SK-N-SH treated with all-trans-retinoic acid at 6 μM for 48 hours (cell line): ENCODE results near the gene MTREX.

Experiments
- ATAC-seq: fragments of 200-7000 bp; cut with Tn5 transposase; 3 replicates; pipeline ENCODE4 v1.9.1; 2020; ENCODE audit warnings: mild to moderate bottlenecking, moderate library complexity
- ARNTL ChIP-seq: fragments of 450-650 bp; formaldehyde crosslinking; IDR thresholded peaks from 2 replicates; pipeline ENCODE4 v1.5.0; 2020; ENCODE audit warnings: low read depth, mild to moderate bottlenecking, moderate library complexity, borderline replicate concordance
- BACH2 ChIP-seq: fragments of 250-450 bp; sonication (Bioruptor Pico); IDR thresholded peaks from 2 replicates; pipeline ENCODE4 v1.9.0; 2021; ENCODE audit warnings: mild to moderate bottlenecking, borderline replicate concordance
- CREB5 ChIP-seq: fragments of 250-450 bp; sonication (Bioruptor Pico); IDR thresholded peaks from 2 replicates; pipeline ENCODE4 v1.5.1; 2020; ENCODE audit warnings: low read depth, mild to moderate bottlenecking, moderate library complexity
- CSDC2 ChIP-seq: fragments of 250-450 bp; sonication (Bioruptor Pico); IDR thresholded peaks from 2 replicates; pipeline ENCODE4 v1.5.0; 2020; ENCODE audit warnings: mild to moderate bottlenecking, moderate library complexity
- ESRRG ChIP-seq: fragments of 250-450 bp; sonication (Bioruptor Pico); IDR thresholded peaks from 2 replicates; pipeline ENCODE4 v1.6.1; 2021; ENCODE audit warnings: mild to moderate bottlenecking
- GLIS3 ChIP-seq: fragments of 250-450 bp; sonication (Bioruptor Pico); IDR thresholded peaks from 2 replicates; pipeline ENCODE4 v1.5.0; 2020; ENCODE audit warnings: mild to moderate bottlenecking, moderate library complexity
- RARB ChIP-seq: fragments of 250-450 bp; sonication (Bioruptor Pico); IDR thresholded peaks from 2 replicates; pipeline ENCODE4 v1.8.0; 2021; ENCODE audit warnings: mild to moderate bottlenecking, moderate library complexity
- SNAI2 ChIP-seq: fragments of 250-450 bp; sonication (Bioruptor Pico); IDR thresholded peaks from 2 replicates; pipeline ENCODE4 v1.5.0; 2020; ENCODE audit warnings: mild to moderate bottlenecking, moderate library complexity
- TCF4 ChIP-seq: fragments of 250-450 bp; sonication (Bioruptor Pico); IDR thresholded peaks from 2 replicates; pipeline ENCODE4 v1.8.0; 2021; ENCODE audit warnings: mild to moderate bottlenecking, moderate library complexity, borderline replicate concordance
- TOX ChIP-seq: fragments of 250-450 bp; sonication (Bioruptor Pico); IDR thresholded peaks from 2 replicates; pipeline ENCODE4 v1.8.0; 2021; ENCODE audit warnings: mild to moderate bottlenecking, moderate library complexity, borderline replicate concordance
- ZC3H10 ChIP-seq: fragments of 250-450 bp; sonication (Bioruptor Pico); IDR thresholded peaks from 2 replicates; pipeline ENCODE4 v1.5.1; 2021; ENCODE audit warnings: mild to moderate bottlenecking, moderate library complexity
- ZFP3 ChIP-seq: fragments of 250-450 bp; sonication (Bioruptor Pico); IDR thresholded peaks from 2 replicates; pipeline ENCODE4 v1.5.0; 2020; ENCODE audit warnings: mild to moderate bottlenecking, moderate library complexity
- ZNF565 ChIP-seq: fragments of 450-650 bp; formaldehyde crosslinking; conservative IDR thresholded peaks from 2 replicates; pipeline ENCODE4 v1.5.0; 2020; ENCODE audit warnings: low read depth, mild to moderate bottlenecking, moderate library complexity
- ZNF70 ChIP-seq: fragments of 450-650 bp; formaldehyde crosslinking; IDR thresholded peaks from 2 replicates; pipeline ENCODE4 v1.5.0; 2020; ENCODE audit warnings: mild to moderate bottlenecking, moderate library complexity
- ZNF8 ChIP-seq: fragments of 450-650 bp; formaldehyde crosslinking; IDR thresholded peaks from 2 replicates; pipeline ENCODE4 v1.5.0; 2020; ENCODE audit warnings: mild to moderate bottlenecking, moderate library complexity
- TF ChIP-seq, protein P1 (sequence below): fragments of 250-450 bp; sonication (Bioruptor Pico); IDR thresholded peaks from 2 replicates; pipeline ENCODE4 v1.5.0; 2020; ENCODE audit warnings: mild to moderate bottlenecking, moderate library complexity
- TF ChIP-seq, protein P2 (sequence below): fragments of 250-450 bp; sonication (Bioruptor Pico); IDR thresholded peaks from 2 replicates; pipeline ENCODE4 v1.8.0; 2021; ENCODE audit warnings: low read depth, mild to moderate bottlenecking, moderate library complexity, borderline replicate concordance
- TF ChIP-seq, protein P3 (sequence below): fragments of 250-450 bp; sonication (Bioruptor Pico); IDR thresholded peaks from 2 replicates; pipeline ENCODE4 v1.8.0; 2020; ENCODE audit warnings: mild to moderate bottlenecking, moderate library complexity, borderline replicate concordance

Gene MTREX

DNA sequence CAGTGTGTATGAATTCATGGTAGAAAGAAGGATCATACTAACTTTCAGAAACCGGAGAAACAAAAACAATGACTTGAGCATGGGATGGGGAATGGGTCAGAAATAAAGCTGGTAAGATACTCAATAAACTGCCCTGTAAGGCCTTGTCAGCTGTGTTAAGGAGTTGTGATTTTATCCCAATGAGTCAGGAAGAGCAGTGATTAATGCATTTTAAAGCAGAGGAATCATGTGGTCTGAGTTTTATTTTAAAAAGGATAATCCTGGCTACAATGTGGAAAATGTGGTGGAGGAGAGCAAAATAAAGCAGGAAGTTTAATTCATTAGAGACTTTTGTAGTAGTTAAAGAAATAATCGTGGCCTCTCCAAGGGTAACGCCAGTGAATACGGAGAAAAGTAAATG lies 29.0 kb upstream of the MTREX start (continued):
- no peak for TF ChIP-seq ZNF70

- TF ChIP-seq ZC3H10 (CRISPR knock-in tag) (no peak), CREB5 (CRISPR knock-in tag) (no peak), RARB (no peak), BACH2 (CRISPR knock-in tag) (no peak), ZNF8 (CRISPR knock-in tag) (no peak), ZNF565 (CRISPR knock-in tag) (no peak), ZNF70 (no peak), GLIS3 (CRISPR knock-in tag) (no peak), TCF4 (no peak)
- TF ChIP-seq, protein P1, sequence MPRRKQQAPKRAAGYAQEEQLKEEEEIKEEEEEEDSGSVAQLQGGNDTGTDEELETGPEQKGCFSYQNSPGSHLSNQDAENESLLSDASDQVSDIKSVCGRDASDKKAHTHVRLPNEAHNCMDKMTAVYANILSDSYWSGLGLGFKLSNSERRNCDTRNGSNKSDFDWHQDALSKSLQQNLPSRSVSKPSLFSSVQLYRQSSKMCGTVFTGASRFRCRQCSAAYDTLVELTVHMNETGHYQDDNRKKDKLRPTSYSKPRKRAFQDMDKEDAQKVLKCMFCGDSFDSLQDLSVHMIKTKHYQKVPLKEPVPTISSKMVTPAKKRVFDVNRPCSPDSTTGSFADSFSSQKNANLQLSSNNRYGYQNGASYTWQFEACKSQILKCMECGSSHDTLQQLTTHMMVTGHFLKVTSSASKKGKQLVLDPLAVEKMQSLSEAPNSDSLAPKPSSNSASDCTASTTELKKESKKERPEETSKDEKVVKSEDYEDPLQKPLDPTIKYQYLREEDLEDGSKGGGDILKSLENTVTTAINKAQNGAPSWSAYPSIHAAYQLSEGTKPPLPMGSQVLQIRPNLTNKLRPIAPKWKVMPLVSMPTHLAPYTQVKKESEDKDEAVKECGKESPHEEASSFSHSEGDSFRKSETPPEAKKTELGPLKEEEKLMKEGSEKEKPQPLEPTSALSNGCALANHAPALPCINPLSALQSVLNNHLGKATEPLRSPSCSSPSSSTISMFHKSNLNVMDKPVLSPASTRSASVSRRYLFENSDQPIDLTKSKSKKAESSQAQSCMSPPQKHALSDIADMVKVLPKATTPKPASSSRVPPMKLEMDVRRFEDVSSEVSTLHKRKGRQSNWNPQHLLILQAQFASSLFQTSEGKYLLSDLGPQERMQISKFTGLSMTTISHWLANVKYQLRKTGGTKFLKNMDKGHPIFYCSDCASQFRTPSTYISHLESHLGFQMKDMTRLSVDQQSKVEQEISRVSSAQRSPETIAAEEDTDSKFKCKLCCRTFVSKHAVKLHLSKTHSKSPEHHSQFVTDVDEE = no peak
- TF ChIP-seq, protein P2, sequence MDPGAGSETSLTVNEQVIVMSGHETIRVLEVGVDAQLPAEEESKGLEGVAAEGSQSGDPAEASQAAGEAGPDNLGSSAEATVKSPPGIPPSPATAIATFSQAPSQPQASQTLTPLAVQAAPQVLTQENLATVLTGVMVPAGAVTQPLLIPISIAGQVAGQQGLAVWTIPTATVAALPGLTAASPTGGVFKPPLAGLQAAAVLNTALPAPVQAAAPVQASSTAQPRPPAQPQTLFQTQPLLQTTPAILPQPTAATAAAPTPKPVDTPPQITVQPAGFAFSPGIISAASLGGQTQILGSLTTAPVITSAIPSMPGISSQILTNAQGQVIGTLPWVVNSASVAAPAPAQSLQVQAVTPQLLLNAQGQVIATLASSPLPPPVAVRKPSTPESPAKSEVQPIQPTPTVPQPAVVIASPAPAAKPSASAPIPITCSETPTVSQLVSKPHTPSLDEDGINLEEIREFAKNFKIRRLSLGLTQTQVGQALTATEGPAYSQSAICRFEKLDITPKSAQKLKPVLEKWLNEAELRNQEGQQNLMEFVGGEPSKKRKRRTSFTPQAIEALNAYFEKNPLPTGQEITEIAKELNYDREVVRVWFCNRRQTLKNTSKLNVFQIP (CRISPR knock-in tag) = no peak
- TF ChIP-seq, protein P3, sequence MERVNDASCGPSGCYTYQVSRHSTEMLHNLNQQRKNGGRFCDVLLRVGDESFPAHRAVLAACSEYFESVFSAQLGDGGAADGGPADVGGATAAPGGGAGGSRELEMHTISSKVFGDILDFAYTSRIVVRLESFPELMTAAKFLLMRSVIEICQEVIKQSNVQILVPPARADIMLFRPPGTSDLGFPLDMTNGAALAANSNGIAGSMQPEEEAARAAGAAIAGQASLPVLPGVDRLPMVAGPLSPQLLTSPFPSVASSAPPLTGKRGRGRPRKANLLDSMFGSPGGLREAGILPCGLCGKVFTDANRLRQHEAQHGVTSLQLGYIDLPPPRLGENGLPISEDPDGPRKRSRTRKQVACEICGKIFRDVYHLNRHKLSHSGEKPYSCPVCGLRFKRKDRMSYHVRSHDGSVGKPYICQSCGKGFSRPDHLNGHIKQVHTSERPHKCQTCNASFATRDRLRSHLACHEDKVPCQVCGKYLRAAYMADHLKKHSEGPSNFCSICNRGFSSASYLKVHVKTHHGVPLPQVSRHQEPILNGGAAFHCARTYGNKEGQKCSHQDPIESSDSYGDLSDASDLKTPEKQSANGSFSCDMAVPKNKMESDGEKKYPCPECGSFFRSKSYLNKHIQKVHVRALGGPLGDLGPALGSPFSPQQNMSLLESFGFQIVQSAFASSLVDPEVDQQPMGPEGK (CRISPR knock-in tag) = no peak
- ATAC-seq = no peak
These were observed 21.3 kb upstream of the MTREX start for GRCh38 chr5:55286411-55286933.

- no peak for ATAC-seq
- no peak for TF ChIP-seq ESRRG (CRISPR knock-in tag)
- TF ChIP-seq, protein P3 (CRISPR knock-in tag) = no peak
- TF ChIP-seq ZFP3 (CRISPR knock-in tag) = no peak
- TF ChIP-seq BACH2 (CRISPR knock-in tag) = no peak
- no peak for TF ChIP-seq CSDC2 (CRISPR knock-in tag)
- no peak for TF ChIP-seq CREB5 (CRISPR knock-in tag)
These were observed 18.0 kb upstream of the MTREX start for GRCh38 chr5:55289808-55290207.

DNA sequence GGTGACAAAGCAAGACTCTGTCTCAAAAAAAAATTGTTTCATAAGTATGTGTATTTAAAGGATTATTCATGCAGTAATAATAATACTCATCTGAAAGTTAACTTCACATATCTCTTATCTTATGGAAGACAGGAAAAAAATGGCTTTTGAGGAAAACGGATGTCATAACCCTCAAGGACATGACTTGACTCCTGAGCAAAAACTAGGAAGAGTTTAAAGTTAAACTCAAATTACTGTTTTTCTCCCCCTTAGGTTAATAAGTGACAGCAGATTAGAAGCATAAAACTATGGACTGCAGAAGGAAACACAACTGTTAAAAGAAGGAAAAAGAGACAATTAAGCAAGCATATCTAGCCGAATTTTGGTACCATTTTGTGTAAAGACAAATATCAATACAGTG lies 16.8 kb upstream of the MTREX start:
- ATAC-seq = no peak
- TF ChIP-seq, protein P2 (CRISPR knock-in tag) = no peak
- TF ChIP-seq ZC3H10 (CRISPR knock-in tag) (no peak), BACH2 (CRISPR knock-in tag) (no peak), ARNTL (no peak), SNAI2 (CRISPR knock-in tag) (no peak), TOX (CRISPR knock-in tag) (no peak), ZNF70 (no peak), CSDC2 (CRISPR knock-in tag) (no peak), ESRRG (CRISPR knock-in tag) (no peak)
- TF ChIP-seq, protein P3 (CRISPR knock-in tag) = no peak
